ENCODE results near the gene WIPI1.

GRCh38 chr17:68468334-68468733, 11.0 kb upstream of the WIPI1 start:
- TF ChIP-seq, protein P1, sequence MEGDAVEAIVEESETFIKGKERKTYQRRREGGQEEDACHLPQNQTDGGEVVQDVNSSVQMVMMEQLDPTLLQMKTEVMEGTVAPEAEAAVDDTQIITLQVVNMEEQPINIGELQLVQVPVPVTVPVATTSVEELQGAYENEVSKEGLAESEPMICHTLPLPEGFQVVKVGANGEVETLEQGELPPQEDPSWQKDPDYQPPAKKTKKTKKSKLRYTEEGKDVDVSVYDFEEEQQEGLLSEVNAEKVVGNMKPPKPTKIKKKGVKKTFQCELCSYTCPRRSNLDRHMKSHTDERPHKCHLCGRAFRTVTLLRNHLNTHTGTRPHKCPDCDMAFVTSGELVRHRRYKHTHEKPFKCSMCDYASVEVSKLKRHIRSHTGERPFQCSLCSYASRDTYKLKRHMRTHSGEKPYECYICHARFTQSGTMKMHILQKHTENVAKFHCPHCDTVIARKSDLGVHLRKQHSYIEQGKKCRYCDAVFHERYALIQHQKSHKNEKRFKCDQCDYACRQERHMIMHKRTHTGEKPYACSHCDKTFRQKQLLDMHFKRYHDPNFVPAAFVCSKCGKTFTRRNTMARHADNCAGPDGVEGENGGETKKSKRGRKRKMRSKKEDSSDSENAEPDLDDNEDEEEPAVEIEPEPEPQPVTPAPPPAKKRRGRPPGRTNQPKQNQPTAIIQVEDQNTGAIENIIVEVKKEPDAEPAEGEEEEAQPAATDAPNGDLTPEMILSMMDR (conservative IDR thresholded peaks at IDR 0.05; ENCODE audit: low read depth, low read length) = no peak
- TF ChIP-seq EZH2 (IDR thresholded peaks at IDR 0.05; ENCODE audit: borderline replicate concordance, low read depth, low read length, poor library complexity, severe bottlenecking) = no peak

Data from A673 (cell line).